Neural progenitor cell (in vitro differentiated cells): ENCODE data around the gene ESPNL. TPM values are rescaled to one million over a fixed set of nuclear protein-coding genes. Genes with fewer than 3 reads are reported as not detected.

ENCODE experiments used
- DNase-seq: peaks from one replicate; pipeline ENCODE4 v3.0.0-alpha.2; 2016; ENCODE audit warnings: low spot score
- H2AFZ ChIP-seq: fragments of 200-600 bp; sonication (generic); replicated peaks from 2 replicates; pipeline ENCODE4 v1.6.1; 2016; ENCODE audit warnings: antibody characterized with exemption
- H3F3A ChIP-seq: fragments of 200-600 bp; sonication (generic); 2 replicates; pipeline ENCODE4 v1.6.1; 2016; ENCODE audit warnings: antibody characterized with exemption, low read depth
- H3K27ac ChIP-seq: fragments of 200-600 bp; sonication (generic); 2 replicates; pipeline ENCODE4 v1.5.1; 2016; ENCODE audit warnings: mild to moderate bottlenecking
- H3K27me3 ChIP-seq: fragments of 200-600 bp; sonication (generic); 2 replicates; pipeline ENCODE4 v1.6.1; 2016; ENCODE audit warnings: mild to moderate bottlenecking, moderate library complexity
- H3K36me3 ChIP-seq: fragments of 200-600 bp; sonication (generic); 2 replicates; pipeline ENCODE4 v1.5.1; 2016
- H3K4me1 ChIP-seq: fragments of 200-600 bp; sonication (generic); 2 replicates; pipeline ENCODE4 v1.6.1; 2016; ENCODE audit warnings: mixed run types
- H3K4me2 ChIP-seq: fragments of 200-600 bp; sonication (generic); 2 replicates; pipeline ENCODE4 v1.6.1; 2016
- H3K4me3 ChIP-seq: fragments of 200-600 bp; sonication (generic); 2 replicates; pipeline ENCODE4 v1.5.1; 2016
- H3K79me2 ChIP-seq: fragments of 200-600 bp; sonication (generic); 2 replicates; pipeline ENCODE4 v1.6.1; 2016; ENCODE audit warnings: low read depth
- H3K9ac ChIP-seq: fragments of 200-600 bp; sonication (generic); 2 replicates; pipeline ENCODE4 v1.6.1; 2016
- H3K9me3 ChIP-seq: fragments of 200-600 bp; sonication (generic); 2 replicates; pipeline ENCODE4 v1.5.1; 2016; ENCODE audit warnings: low read depth
- H4K20me1 ChIP-seq: fragments of 200-600 bp; sonication (generic); 2 replicates; pipeline ENCODE4 v1.6.1; 2016; ENCODE audit warnings: low read depth
- H3K27ac Mint-ChIP-seq: 3 replicates; pipeline ENCODE4 v1.8.0; 2021; ENCODE audit warnings: mixed read lengths
- H3K27me3 Mint-ChIP-seq: 2 replicates; pipeline ENCODE4 v1.8.0; 2022; ENCODE audit warnings: low read depth, mild to moderate bottlenecking, inconsistent platforms, moderate library complexity, mixed read lengths; ENCODE audit not compliant: insufficient read depth
- H3K36me3 Mint-ChIP-seq: 3 replicates; pipeline ENCODE4 v1.8.0; 2021; ENCODE audit warnings: mixed read lengths
- H3K4me1 Mint-ChIP-seq: 3 replicates; pipeline ENCODE4 v1.8.0; 2021; ENCODE audit warnings: mixed read lengths
- H3K4me3 Mint-ChIP-seq: 3 replicates; pipeline ENCODE4 v1.8.0; 2021; ENCODE audit warnings: mild to moderate bottlenecking, moderate library complexity, mixed read lengths
- H3K9me3 Mint-ChIP-seq: 3 replicates; pipeline ENCODE4 v1.8.0; 2020; ENCODE audit warnings: mixed read lengths
- EZH2 ChIP-seq: fragments of 200-600 bp; sonication (generic); IDR thresholded peaks from 2 replicates; pipeline ENCODE4 v1.6.1; 2017; ENCODE audit warnings: antibody characterized with exemption, mild to moderate bottlenecking, moderate library complexity
- EZH2phosphoT487 ChIP-seq: fragments of 200-600 bp; sonication (generic); IDR thresholded peaks from 2 replicates; pipeline ENCODE4 v1.6.1; 2017; ENCODE audit warnings: antibody characterized with exemption
- total RNA-seq: library from RNA; depleted of rRNA; stranded (reverse); fragments of >200 nt; gene quantifications from 2 replicates; pipeline ENCODE4 v1.2.3, GENCODE V29; 2015; ENCODE audit warnings: low replicate concordance
- TF ChIP-seq, protein P1 (sequence below): fragments of 200-600 bp; sonication (generic); IDR thresholded peaks from 2 replicates; pipeline ENCODE4 v1.5.1; 2017; ENCODE audit warnings: antibody characterized with exemption, mild to moderate bottlenecking

ESPNL gene
- total RNA-seq, 1 donor from 2014 or later, result 0.58 TPM

DNA sequence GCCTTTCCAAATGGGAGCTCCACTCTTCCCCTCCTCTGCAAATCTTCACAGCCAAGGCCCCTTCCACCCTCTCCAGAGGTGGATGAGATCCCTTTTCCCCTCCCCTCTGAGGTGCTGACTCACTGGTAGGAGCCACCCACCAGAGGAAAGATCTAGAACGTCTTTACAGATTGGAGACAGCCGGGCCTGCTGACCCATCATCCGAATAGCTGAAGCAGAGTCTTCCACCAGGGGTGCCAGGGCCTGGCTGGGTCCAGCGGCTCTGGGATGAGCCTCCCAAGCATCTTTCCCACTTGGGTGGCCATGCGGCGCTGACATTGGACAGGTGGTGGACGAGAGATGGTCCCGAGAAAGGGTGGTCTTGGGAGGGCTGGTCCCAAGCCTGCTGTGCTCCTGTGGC is 67.6 kb downstream of the ESPNL start:
- Histone ChIP-seq H3K4me3 (no peak overlapping the region), H3K4me2 (no peak overlapping the region), H3F3A (no peaks in the 10 kb centered on the region), H3K79me2 (no peaks in the 10 kb centered on the region), H3K9me3 (no peaks in the 10 kb centered on the region), H3K36me3 (no peaks in the 10 kb centered on the region), H3K4me1 (no peaks in the 10 kb centered on the region), H3K27me3 (peaks cover 34% of the 10 kb centered on the region), H2AFZ (no peak overlapping the region), H3K9ac (no peak overlapping the region), H4K20me1 (peaks cover 12% of the 10 kb centered on the region), H3K27ac (no peak overlapping the region)
- H3K36me3 Mint-ChIP-seq, result peaks cover 15% of the 10 kb centered on the region
- peaks cover 3% of the 10 kb centered on the region for H3K4me1 Mint-ChIP-seq
- H3K27ac Mint-ChIP-seq, result no peak overlapping the region
- H3K9me3 Mint-ChIP-seq, result peaks cover 3% of the 10 kb centered on the region
- TF ChIP-seq EZH2phosphoT487 (no peak), EZH2 (no peak)
- TF ChIP-seq, protein P1, sequence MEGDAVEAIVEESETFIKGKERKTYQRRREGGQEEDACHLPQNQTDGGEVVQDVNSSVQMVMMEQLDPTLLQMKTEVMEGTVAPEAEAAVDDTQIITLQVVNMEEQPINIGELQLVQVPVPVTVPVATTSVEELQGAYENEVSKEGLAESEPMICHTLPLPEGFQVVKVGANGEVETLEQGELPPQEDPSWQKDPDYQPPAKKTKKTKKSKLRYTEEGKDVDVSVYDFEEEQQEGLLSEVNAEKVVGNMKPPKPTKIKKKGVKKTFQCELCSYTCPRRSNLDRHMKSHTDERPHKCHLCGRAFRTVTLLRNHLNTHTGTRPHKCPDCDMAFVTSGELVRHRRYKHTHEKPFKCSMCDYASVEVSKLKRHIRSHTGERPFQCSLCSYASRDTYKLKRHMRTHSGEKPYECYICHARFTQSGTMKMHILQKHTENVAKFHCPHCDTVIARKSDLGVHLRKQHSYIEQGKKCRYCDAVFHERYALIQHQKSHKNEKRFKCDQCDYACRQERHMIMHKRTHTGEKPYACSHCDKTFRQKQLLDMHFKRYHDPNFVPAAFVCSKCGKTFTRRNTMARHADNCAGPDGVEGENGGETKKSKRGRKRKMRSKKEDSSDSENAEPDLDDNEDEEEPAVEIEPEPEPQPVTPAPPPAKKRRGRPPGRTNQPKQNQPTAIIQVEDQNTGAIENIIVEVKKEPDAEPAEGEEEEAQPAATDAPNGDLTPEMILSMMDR, result no peak
- H3K27me3 Mint-ChIP-seq, result peaks cover 15% of the 10 kb centered on the region
- H3K4me3 Mint-ChIP-seq, result no peak overlapping the region
- no peak for DNase-seq

GRCh38 chr2:238168196-238169047 is 68.3 kb downstream of the ESPNL start:
- TF ChIP-seq, protein P1, result no peak
- TF ChIP-seq EZH2 (no peak), EZH2phosphoT487 (no peak)
- DNase-seq, result no peak
- Mint-ChIP-seq H3K4me1 (peaks cover 3% of the 10 kb centered on the region), H3K36me3 (peaks cover 22% of the 10 kb centered on the region), H3K4me3 (no peak overlapping the region), H3K9me3 (peaks cover 3% of the 10 kb centered on the region), H3K27me3 (peaks cover 13% of the 10 kb centered on the region), H3K27ac (no peak overlapping the region)
- Histone ChIP-seq H3K27ac (no peak overlapping the region), H4K20me1 (peaks cover 6% of the 10 kb centered on the region), H3F3A (no peaks in the 10 kb centered on the region), H3K4me1 (no peaks in the 10 kb centered on the region), H3K27me3 (peaks cover 28% of the 10 kb centered on the region), H3K4me2 (no peak overlapping the region), H3K36me3 (no peaks in the 10 kb centered on the region), H3K9me3 (no peaks in the 10 kb centered on the region), H3K79me2 (no peaks in the 10 kb centered on the region), H3K9ac (no peak overlapping the region), H3K4me3 (no peak overlapping the region), H2AFZ (no peak overlapping the region)

DNA sequence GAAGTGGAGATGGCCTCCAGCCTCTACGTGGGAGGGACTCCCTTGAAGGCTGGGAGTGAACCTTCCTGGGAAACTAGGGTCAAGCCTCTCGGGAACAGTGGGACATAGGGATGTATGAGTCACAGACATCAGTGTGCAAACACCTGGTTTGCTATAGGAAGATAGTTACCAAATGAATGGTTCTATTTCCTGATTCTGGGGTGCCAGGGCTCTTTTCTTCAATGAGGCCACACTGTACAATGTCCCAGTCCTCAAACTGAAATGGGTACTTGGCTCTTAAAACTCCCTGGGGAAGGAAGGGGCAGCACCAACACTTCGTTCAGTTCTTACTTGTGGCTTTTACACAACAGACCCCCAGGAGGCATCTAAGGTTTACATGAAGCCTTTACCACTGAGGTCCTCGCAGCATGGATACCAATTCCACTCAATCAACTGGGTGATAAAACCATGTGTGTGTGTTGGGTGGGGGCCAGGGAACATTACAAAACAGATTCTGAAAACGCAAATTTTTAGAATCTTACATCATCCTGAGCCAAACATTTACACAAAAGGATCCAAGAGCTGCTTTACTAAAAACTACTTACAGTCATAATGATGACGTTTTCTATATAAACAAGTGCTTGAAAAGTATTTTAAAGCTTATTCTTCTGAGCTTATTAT is 69.0 kb downstream of the ESPNL start:
- H3K4me3 Mint-ChIP-seq, result no peak overlapping the region
- H3K4me2 ChIP-seq, result no peak overlapping the region

More for the DNA sequence above, 69.0 kb downstream of the ESPNL start:
- Histone ChIP-seq H3K27me3 (peaks cover 20% of the 10 kb centered on the region), H4K20me1 (peaks cover 6% of the 10 kb centered on the region), H3K9me3 (no peaks in the 10 kb centered on the region), H3K4me1 (no peaks in the 10 kb centered on the region), H3K79me2 (no peaks in the 10 kb centered on the region), H3F3A (no peaks in the 10 kb centered on the region), H3K9ac (no peak overlapping the region), H2AFZ (no peak overlapping the region), H3K27ac (no peak overlapping the region), H3K36me3 (no peaks in the 10 kb centered on the region), H3K4me3 (no peak overlapping the region)
- Mint-ChIP-seq H3K9me3 (peaks cover 3% of the 10 kb centered on the region), H3K27ac (no peak overlapping the region), H3K4me1 (peaks cover 3% of the 10 kb centered on the region), H3K27me3 (peaks cover 13% of the 10 kb centered on the region), H3K36me3 (peaks cover 24% of the 10 kb centered on the region)
- TF ChIP-seq, protein P1, result no peak
- TF ChIP-seq EZH2phosphoT487, result no peak
- TF ChIP-seq EZH2, result no peak
- DNase-seq, result no peak
